Measurements from ENCODE around the gene SLX9.

SLX9 gene

DNA sequence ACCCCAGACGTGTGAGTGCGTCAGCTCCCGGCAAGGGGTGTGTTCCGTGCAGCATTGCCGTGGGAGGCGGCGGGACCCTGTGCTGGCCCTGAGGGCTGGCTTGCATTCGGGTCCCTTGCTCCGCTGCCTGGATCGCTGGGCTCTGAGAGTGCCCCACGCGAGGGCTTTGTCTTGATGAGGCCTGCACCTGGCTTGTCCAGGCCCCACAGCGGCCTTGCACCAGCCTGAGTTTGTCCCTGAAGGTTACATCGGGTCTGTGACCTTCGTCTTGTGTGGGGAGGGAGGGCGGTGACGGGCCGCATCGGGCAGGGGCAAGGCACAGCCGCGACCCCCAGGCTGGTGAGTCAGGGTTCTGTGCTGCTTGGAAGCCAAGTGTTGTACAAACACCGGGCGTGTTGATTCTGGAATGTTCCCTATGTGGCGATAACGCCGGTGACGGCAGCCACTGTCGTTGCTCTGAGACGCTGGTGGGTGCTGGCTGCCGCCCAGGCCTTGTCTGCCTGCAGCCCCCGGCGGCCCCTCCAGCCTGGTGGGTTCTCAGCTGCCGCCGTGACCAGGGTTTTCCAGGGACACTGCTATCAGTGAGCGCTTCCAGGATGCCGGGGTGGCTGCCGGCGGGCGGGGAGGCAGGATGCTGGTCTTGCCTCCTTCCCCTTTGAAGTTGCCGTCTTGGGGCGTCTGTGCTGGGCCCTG, 42.9 kb downstream of the SLX9 start:
- H3K9me3 ChIP-seq (ENCODE audit: control insufficient read depth, insufficient read depth, low read length) = no peaks in the 10 kb centered on the region
- H3K27ac ChIP-seq (ENCODE audit: low read depth, low read length) = no peak overlapping the region

DNA sequence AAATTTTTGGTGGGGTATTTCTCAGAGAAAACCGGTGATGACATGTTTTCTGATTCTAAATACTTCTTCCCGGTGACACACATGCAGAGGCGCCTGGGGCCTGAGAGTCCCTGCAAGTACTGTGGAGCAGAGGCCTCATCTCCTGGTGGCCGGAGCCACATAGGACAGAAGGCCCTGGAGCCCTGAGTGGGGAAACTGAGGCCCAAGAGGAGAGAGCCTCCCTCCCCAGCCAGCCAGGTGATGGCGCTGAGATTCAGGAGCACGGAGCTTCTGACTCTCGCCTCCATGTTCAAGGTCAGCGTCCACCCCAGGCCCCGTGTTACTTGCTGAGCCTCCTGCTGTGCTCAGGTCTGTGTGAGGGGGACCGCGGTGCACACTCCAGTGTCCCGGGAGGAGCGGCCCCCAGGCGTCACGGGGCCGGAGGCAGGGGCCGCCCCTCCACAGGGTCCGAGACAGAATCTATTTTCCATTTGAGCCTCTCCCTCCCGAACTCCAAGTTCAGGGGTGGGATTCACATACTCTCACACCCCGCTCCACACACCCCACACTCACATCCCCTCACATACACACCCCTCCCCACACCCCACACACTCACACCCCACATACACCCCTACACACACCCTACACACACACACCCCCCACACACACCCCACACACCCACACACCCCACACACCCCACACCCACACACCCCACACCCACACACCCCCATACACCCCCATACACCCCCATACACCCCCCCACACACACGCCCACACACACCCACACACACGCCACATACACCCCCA, 43.8 kb downstream of the SLX9 start:
- Histone ChIP-seq H3K4me1 (ENCODE audit: control insufficient read depth, low read length) (no peaks in the 10 kb centered on the region), H3K27ac (ENCODE audit: low read depth, low read length) (no peak overlapping the region), H3K4me3 (ENCODE audit: low read length) (no peak overlapping the region), H3K36me3 (ENCODE audit: control insufficient read depth, low read length) (no peaks in the 10 kb centered on the region), H3K27me3 (ENCODE audit: control insufficient read depth, low read length) (no peaks in the 10 kb centered on the region), H3K9me2 (replicated peaks; ENCODE audit: control insufficient read depth, low read length) (no peaks in the 10 kb centered on the region), H4K20me1 (ENCODE audit: control insufficient read depth, insufficient read depth, low read depth, low read length) (0 out of 2 replicates have a peak, but pooled peaks cover 5% of the 10 kb centered on the region), H3F3A (ENCODE audit: control insufficient read depth, insufficient read depth) (no peaks in the 10 kb centered on the region), H3K4me2 (ENCODE audit: low read length) (no peak overlapping the region), H3K79me2 (ENCODE audit: control insufficient read depth, low read length) (no peaks in the 10 kb centered on the region), H3K9me3 (ENCODE audit: control insufficient read depth, insufficient read depth, low read length) (no peaks in the 10 kb centered on the region)
- TF ChIP-seq, protein P1, sequence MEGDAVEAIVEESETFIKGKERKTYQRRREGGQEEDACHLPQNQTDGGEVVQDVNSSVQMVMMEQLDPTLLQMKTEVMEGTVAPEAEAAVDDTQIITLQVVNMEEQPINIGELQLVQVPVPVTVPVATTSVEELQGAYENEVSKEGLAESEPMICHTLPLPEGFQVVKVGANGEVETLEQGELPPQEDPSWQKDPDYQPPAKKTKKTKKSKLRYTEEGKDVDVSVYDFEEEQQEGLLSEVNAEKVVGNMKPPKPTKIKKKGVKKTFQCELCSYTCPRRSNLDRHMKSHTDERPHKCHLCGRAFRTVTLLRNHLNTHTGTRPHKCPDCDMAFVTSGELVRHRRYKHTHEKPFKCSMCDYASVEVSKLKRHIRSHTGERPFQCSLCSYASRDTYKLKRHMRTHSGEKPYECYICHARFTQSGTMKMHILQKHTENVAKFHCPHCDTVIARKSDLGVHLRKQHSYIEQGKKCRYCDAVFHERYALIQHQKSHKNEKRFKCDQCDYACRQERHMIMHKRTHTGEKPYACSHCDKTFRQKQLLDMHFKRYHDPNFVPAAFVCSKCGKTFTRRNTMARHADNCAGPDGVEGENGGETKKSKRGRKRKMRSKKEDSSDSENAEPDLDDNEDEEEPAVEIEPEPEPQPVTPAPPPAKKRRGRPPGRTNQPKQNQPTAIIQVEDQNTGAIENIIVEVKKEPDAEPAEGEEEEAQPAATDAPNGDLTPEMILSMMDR (IDR thresholded peaks at IDR 0.05; ENCODE audit: low read depth, low read length, poor library complexity, severe bottlenecking) = no peak
- TF ChIP-seq EZH2phosphoT487 (IDR thresholded peaks at IDR 0.05; ENCODE audit: borderline replicate concordance, low read length) = no peak

More for the DNA sequence above, 42.9 kb downstream of the SLX9 start:
- TF ChIP-seq, protein P1 (IDR thresholded peaks at IDR 0.05; ENCODE audit: low read depth, low read length, poor library complexity, severe bottlenecking) = no peak
- TF ChIP-seq EZH2phosphoT487 (IDR thresholded peaks at IDR 0.05; ENCODE audit: borderline replicate concordance, low read length) = no peak
- Histone ChIP-seq H3K36me3 (ENCODE audit: control insufficient read depth, low read length) (no peaks in the 10 kb centered on the region), H3K79me2 (ENCODE audit: control insufficient read depth, low read length) (no peaks in the 10 kb centered on the region), H3K9me2 (replicated peaks; ENCODE audit: control insufficient read depth, low read length) (no peaks in the 10 kb centered on the region), H4K20me1 (ENCODE audit: control insufficient read depth, insufficient read depth, low read depth, low read length) (0 out of 2 replicates have a peak, but pooled peaks cover 5% of the 10 kb centered on the region), H3K4me2 (ENCODE audit: low read length) (no peak overlapping the region), H3K4me3 (ENCODE audit: low read length) (no peak overlapping the region), H3F3A (ENCODE audit: control insufficient read depth, insufficient read depth) (no peaks in the 10 kb centered on the region), H3K4me1 (ENCODE audit: control insufficient read depth, low read length) (no peaks in the 10 kb centered on the region), H3K27me3 (ENCODE audit: control insufficient read depth, low read length) (no peaks in the 10 kb centered on the region)

DNA sequence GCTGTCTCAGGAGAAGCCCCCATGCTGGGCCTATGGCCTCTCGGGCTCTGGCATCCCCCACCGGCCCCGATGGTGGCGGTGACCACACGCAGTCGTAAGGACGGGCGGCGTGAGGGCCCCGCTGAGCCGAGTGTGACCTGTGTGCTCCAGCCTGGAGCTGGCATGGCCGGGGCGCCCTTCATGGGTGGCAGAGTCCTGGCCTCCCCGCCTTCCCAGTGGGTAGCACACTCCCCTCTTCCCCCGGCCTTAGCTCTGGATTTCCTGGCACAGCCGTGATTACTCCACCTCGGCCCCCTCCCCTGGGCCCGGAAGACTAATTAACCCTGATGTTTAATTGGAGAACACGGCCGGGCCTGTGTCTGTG, 44.6 kb downstream of the SLX9 start:
- no peak overlapping the region for H3K4me2 ChIP-seq (ENCODE audit: low read length)
- no peaks in the 10 kb centered on the region for H3K79me2 ChIP-seq (ENCODE audit: control insufficient read depth, low read length)
- H4K20me1 ChIP-seq (ENCODE audit: control insufficient read depth, insufficient read depth, low read depth, low read length) = 0 out of 2 replicates have a peak, but pooled peaks cover 4% of the 10 kb centered on the region
- no peaks in the 10 kb centered on the region for H3K4me1 ChIP-seq (ENCODE audit: control insufficient read depth, low read length)
- H3K4me3 ChIP-seq (ENCODE audit: low read length) = no peak overlapping the region
- no peak overlapping the region for H3K27ac ChIP-seq (ENCODE audit: low read depth, low read length)
- no peaks in the 10 kb centered on the region for H3K9me3 ChIP-seq (ENCODE audit: control insufficient read depth, insufficient read depth, low read length)
- H3K9me2 ChIP-seq (replicated peaks; ENCODE audit: control insufficient read depth, low read length) = no peaks in the 10 kb centered on the region
- H3K36me3 ChIP-seq (ENCODE audit: control insufficient read depth, low read length) = no peaks in the 10 kb centered on the region
- H3K27me3 ChIP-seq (ENCODE audit: control insufficient read depth, low read length) = no peaks in the 10 kb centered on the region
- H3F3A ChIP-seq (ENCODE audit: control insufficient read depth, insufficient read depth) = no peaks in the 10 kb centered on the region
- TF ChIP-seq, protein P1 (IDR thresholded peaks at IDR 0.05; ENCODE audit: low read depth, low read length, poor library complexity, severe bottlenecking) = no peak
- TF ChIP-seq EZH2phosphoT487 (IDR thresholded peaks at IDR 0.05; ENCODE audit: borderline replicate concordance, low read length) = no peak
